ENCODE measurements around the gene HIPK2. TPM values are rescaled to one million over a fixed set of nuclear protein-coding genes. Genes with fewer than 3 reads are reported as not detected.

HIPK2 gene
- total and polyA plus RNA-seq, 2 donors (not counting 3 experiments of a cell fraction or from before 2014, with no cell fraction given), result 9.0 to 43.8 TPM

GRCh38 chr7:139656387-139656786 is 121.4 kb downstream of the HIPK2 start:
- H2AFZ ChIP-seq (ENCODE audit: low read depth, low read length), result no peak overlapping the region
- H3K27ac ChIP-seq (ENCODE audit: insufficient read depth, low read depth, low read length), result no peak overlapping the region
- H3K79me2 ChIP-seq (ENCODE audit: control insufficient read depth, insufficient read depth, low read length), result peaks cover 42% of the 10 kb centered on the region
- intact Hi-C loops (cut with micrococcal nuclease), result no loop called here
- ChIA-PET CTCF (no interaction called here), POLR2A (no interaction called here)
- BruUV-seq (replicated peaks), result no TSS peak
- peaks cover 17% of the 10 kb centered on the region for H3K4me1 ChIP-seq (ENCODE audit: control insufficient read depth, extremely low read depth, insufficient read depth, low read length)
- FAIRE-seq (no peak), DNase-seq (ENCODE audit: low read depth, low spot score) (no peak)
- H3K9me3 ChIP-seq (replicated peaks; ENCODE audit: control insufficient read depth, insufficient read depth, low read length), result no peaks in the 10 kb centered on the region
- no peak for TF ChIP-seq GATA2 (IDR thresholded peaks at IDR 0.05; ENCODE audit: insufficient read depth, insufficient read length, low read depth, low read length)
- TF ChIP-seq FOS (IDR thresholded peaks at IDR 0.05; ENCODE audit: borderline replicate concordance, insufficient read depth, low read length), result no peak
- TF ChIP-seq POLR2AphosphoS5 (IDR thresholded peaks at IDR 0.05; ENCODE audit: insufficient read depth, low read depth, low read length), result no peak
- TF ChIP-seq JUN (IDR thresholded peaks at IDR 0.05; ENCODE audit: borderline replicate concordance, insufficient read depth, insufficient read length, low read depth), result no peak
- no peak for TF ChIP-seq MAX (IDR thresholded peaks at IDR 0.05; ENCODE audit: insufficient read depth, insufficient read length)
- no peak for TF ChIP-seq EZH2 (IDR thresholded peaks at IDR 0.05; ENCODE audit: borderline replicate concordance, low read depth, low read length, severe bottlenecking)
- TF ChIP-seq CTCF (IDR thresholded peaks at IDR 0.05; ENCODE audit: extremely low read depth in 1 of 2, insufficient read depth in 1 of 2, low read depth in 1 of 2, low read length in 2 of 2), result no peak
- H4K20me1 ChIP-seq (replicated peaks; ENCODE audit: control insufficient read depth, extremely low read depth, insufficient read depth, low read length), result no peaks in the 10 kb centered on the region
- H3K9me1 ChIP-seq (replicated peaks; ENCODE audit: control insufficient read depth, extremely low read depth, insufficient read depth, low read length), result no peaks in the 10 kb centered on the region
- no peak overlapping the region for H3K4me2 ChIP-seq (ENCODE audit: insufficient read depth, low read length)
- dilution Hi-C loops (cut with MboI; ENCODE audit: extremely low pct_ligation_motif_present, low sequenced_read_pairs), result no loop called here
- H3K4me3 ChIP-seq (replicated peaks in 1 of 3; ENCODE audit: insufficient read depth in 1 of 3, low read depth in 1 of 3, low read length in 3 of 3), result no peak overlapping the region
- H3K36me3 ChIP-seq (ENCODE audit: control insufficient read depth in 2 of 2, extremely low read depth in 1 of 2, insufficient read depth in 2 of 2, low read length in 2 of 2), result no peaks in the 10 kb centered on the region
- H3K27me3 ChIP-seq (ENCODE audit: control insufficient read depth in 2 of 2, insufficient read depth in 2 of 2, low read length in 2 of 2), result no peaks in the 10 kb centered on the region
- no peak overlapping the region for H3K9ac ChIP-seq (replicated peaks; ENCODE audit: extremely low read depth, insufficient read depth, low read length)

Data from endothelial cell of umbilical vein (primary cell).